ENCODE results near the gene HOXD13. TPM values are rescaled to one million over a fixed set of nuclear protein-coding genes. Genes with fewer than 3 reads are reported as not detected.

The HOXD13 gene
- total and polyA plus RNA-seq, 2 of the 13 experiments (the other 11 are each of a cell fraction or from before 2014, with no cell fraction given) = not detected

DNA sequence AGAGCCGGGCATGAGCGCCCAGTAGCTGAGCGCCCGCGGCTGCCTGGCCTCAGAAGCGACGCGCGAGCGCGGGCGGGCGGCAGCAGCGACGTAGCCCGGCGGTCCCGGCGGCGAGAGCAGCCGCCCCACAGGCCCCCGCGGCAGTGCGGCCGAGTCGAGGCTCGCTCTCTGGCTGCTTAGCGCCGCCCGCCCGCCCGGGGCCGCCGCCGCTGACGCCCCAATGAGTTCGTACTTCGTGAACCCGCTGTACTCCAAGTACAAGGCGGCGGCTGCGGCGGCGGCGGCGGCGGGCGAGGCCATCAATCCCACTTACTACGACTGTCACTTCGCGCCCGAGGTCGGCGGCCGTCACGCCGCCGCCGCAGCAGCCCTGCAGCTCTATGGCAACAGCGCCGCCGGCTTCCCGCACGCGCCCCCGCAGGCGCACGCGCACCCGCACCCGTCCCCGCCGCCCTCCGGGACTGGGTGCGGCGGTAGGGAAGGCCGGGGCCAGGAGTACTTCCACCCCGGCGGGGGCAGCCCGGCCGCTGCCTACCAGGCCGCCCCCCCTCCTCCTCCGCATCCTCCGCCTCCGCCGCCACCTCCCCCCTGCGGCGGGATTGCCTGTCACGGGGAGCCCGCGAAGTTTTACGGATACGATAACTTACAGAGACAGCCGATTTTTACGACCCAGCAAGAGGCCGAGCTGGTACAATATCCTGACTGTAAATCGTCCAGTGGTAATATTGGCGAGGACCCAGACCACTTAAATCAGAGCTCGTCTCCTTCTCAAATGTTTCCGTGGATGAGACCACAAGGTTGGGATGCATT, 37.8 kb downstream of the HOXD13 start:
- no peak overlapping the region for H2AFZ ChIP-seq (ENCODE audit: low read length)
- H3K9ac ChIP-seq (ENCODE audit: insufficient read depth, low read depth, low read length) = no peak overlapping the region
- H3K4me3 ChIP-seq (replicated peaks in 1 of 3; ENCODE audit: insufficient read depth in 1 of 3, low read depth in 2 of 3, low read length in 3 of 3) = no peak overlapping the region
- H3K4me1 ChIP-seq (ENCODE audit: insufficient read depth, low read length) = no peaks in the 10 kb centered on the region
- BruUV-seq (replicated peaks) = no TSS peak
- DNase-seq (ENCODE audit: low spot score) (no peak), FAIRE-seq (no peak), ATAC-seq (no peak)
- H3K4me2 ChIP-seq (ENCODE audit: low read depth, low read length) = no peak overlapping the region
- in situ Hi-C loops (cut with HindIII; ENCODE audit: extremely low pct_ligation_motif_present, low pct_unique_long_range_greater_than_20kb) (no loop called here), intact Hi-C loops (cut with micrococcal nuclease; ENCODE audit: unreplicated experiment) (no loop called here)
- no peaks in the 10 kb centered on the region for H3K9me3 ChIP-seq (ENCODE audit: low read length)
- H3K36me3 ChIP-seq (replicated peaks in 1 of 2; ENCODE audit: control insufficient read depth in 1 of 2, insufficient read depth in 2 of 2, low read length in 2 of 2) = no peaks in the 10 kb centered on the region
- H3K79me2 ChIP-seq (ENCODE audit: insufficient read depth, low read length) = no peaks in the 10 kb centered on the region
- ChIA-PET POLR2A (no interaction called here), CTCF (ENCODE audit: low intra/inter-chr PET ratio, low total read pairs) (no interaction called here)
- no peak overlapping the region for H3K27ac ChIP-seq (ENCODE audit: extremely low read length, insufficient read depth, low read length)
- WGBS (ENCODE audit: low lambda C conversion rate) = 84% methylated on average over 97 of the region's 100 CpGs
- peaks cover 7 to 81% of the 10 kb centered on the region in 2 experiments for H3K27me3 ChIP-seq (ENCODE audit: control insufficient read depth in 1 of 2, insufficient read depth in 2 of 2, low read length in 2 of 2)
- no peaks in the 10 kb centered on the region for H4K20me1 ChIP-seq (ENCODE audit: insufficient read depth, low read length)
- no peak for TF ChIP-seq ZNF124 (CRISPR knock-in tag; IDR thresholded peaks at IDR 0.05)

DNA sequence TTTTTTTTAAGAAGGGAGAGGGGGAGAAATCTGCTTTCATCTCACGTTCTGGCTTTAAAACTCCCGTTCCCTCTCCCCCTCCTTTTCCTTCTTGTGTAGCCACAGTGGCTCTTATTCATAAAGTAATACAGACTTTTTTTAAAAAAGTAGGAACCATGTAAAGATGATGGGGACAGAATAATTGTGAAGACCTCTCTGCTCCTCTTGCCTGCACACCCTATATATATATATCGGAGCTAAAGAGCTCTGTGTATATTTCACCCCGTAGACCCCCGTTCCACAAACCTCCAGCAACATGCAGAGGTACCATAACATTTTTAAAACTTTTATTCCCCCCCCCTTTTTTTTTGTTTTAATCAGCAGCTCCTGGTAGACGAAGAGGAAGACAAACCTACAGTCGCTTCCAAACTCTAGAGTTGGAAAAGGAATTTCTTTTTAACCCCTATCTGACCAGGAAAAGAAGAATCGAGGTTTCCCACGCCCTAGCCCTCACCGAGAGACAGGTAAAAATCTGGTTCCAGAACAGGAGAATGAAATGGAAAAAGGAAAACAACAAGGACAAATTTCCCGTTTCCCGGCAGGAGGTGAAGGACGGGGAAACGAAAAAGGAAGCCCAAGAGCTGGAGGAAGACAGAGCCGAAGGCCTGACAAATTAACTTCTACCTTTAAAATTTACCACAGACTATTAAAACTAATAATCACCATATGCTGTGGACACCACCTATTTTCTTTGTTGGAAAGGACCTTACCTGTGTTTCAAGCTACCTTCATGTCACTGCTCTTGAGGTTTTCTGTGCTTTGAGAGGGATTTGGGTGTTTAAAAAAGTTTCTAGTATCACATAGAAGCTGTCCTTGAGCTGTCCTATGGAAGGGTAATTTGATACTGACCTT, 38.7 kb downstream of the HOXD13 start:
- Histone ChIP-seq H3K9me3 (ENCODE audit: low read length) (no peaks in the 10 kb centered on the region), H3K4me2 (ENCODE audit: low read depth, low read length) (no peak overlapping the region), H3K36me3 (replicated peaks in 1 of 2; ENCODE audit: control insufficient read depth in 1 of 2, insufficient read depth in 2 of 2, low read length in 2 of 2) (no peaks in the 10 kb centered on the region), H3K9ac (ENCODE audit: insufficient read depth, low read depth, low read length) (no peak overlapping the region), H2AFZ (ENCODE audit: low read length) (no peak overlapping the region), H3K79me2 (ENCODE audit: insufficient read depth, low read length) (no peaks in the 10 kb centered on the region), H3K27me3 (ENCODE audit: control insufficient read depth in 1 of 2, insufficient read depth in 2 of 2, low read length in 2 of 2) (peaks cover 10 to 81% of the 10 kb centered on the region in 2 experiments), H3K27ac (ENCODE audit: extremely low read length, insufficient read depth, low read length) (no peak overlapping the region), H3K4me1 (ENCODE audit: insufficient read depth, low read length) (no peaks in the 10 kb centered on the region), H3K4me3 (replicated peaks in 1 of 3; ENCODE audit: insufficient read depth in 1 of 3, low read depth in 2 of 3, low read length in 3 of 3) (no peak overlapping the region), H4K20me1 (ENCODE audit: insufficient read depth, low read length) (no peaks in the 10 kb centered on the region)
- WGBS (ENCODE audit: low lambda C conversion rate) = 12% methylated on average over 15 of the region's 15 CpGs
- intact Hi-C loops (cut with micrococcal nuclease; ENCODE audit: unreplicated experiment) = no loop called here
- DNase-seq (ENCODE audit: low spot score) (no peak), ATAC-seq (no peak), FAIRE-seq (no peak)
- in situ Hi-C loops (cut with HindIII; ENCODE audit: extremely low pct_ligation_motif_present, low pct_unique_long_range_greater_than_20kb) = no loop called here
- no TSS peak for BruUV-seq (replicated peaks)
- CTCF ChIA-PET (ENCODE audit: low intra/inter-chr PET ratio, low total read pairs) = no interaction called here
- POLR2A ChIA-PET = no interaction called here
- TF ChIP-seq ZNF530 (CRISPR knock-in tag; IDR thresholded peaks at IDR 0.05; ENCODE audit: low read depth) (no peak), MTF1 (CRISPR knock-in tag; IDR thresholded peaks at IDR 0.05) (no peak), TAF1 (CRISPR knock-in tag; IDR thresholded peaks at IDR 0.05) (no peak), MYC (CRISPR knock-in tag; IDR thresholded peaks at IDR 0.05; ENCODE audit: borderline replicate concordance) (no peak), ZFP36L1 (CRISPR knock-in tag; IDR thresholded peaks at IDR 0.05) (no peak), KLF6 (CRISPR knock-in tag; IDR thresholded peaks at IDR 0.05) (no peak), POLR2G (IDR thresholded peaks at IDR 0.05; ENCODE audit: low read depth, low read length) (no peak), RCOR2 (CRISPR knock-in tag; IDR thresholded peaks at IDR 0.05) (no peak), RFX1 (IDR thresholded peaks at IDR 0.05) (no peak), ZNF75D (CRISPR knock-in tag; IDR thresholded peaks at IDR 0.05; ENCODE audit: borderline replicate concordance) (no peak)
- TF ChIP-seq, protein P1, sequence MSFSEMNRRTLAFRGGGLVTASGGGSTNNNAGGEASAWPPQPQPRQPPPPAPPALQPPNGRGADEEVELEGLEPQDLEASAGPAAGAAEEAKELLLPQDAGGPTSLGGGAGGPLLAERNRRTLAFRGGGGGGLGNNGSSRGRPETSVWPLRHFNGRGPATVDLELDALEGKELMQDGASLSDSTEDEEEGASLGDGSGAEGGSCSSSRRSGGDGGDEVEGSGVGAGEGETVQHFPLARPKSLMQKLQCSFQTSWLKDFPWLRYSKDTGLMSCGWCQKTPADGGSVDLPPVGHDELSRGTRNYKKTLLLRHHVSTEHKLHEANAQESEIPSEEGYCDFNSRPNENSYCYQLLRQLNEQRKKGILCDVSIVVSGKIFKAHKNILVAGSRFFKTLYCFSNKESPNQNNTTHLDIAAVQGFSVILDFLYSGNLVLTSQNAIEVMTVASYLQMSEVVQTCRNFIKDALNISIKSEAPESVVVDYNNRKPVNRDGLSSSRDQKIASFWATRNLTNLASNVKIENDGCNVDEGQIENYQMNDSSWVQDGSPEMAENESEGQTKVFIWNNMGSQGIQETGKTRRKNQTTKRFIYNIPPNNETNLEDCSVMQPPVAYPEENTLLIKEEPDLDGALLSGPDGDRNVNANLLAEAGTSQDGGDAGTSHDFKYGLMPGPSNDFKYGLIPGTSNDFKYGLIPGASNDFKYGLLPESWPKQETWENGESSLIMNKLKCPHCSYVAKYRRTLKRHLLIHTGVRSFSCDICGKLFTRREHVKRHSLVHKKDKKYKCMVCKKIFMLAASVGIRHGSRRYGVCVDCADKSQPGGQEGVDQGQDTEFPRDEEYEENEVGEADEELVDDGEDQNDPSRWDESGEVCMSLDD (CRISPR knock-in tag; IDR thresholded peaks at IDR 0.05; ENCODE audit: borderline replicate concordance) = no peak
- TF ChIP-seq, protein P2, sequence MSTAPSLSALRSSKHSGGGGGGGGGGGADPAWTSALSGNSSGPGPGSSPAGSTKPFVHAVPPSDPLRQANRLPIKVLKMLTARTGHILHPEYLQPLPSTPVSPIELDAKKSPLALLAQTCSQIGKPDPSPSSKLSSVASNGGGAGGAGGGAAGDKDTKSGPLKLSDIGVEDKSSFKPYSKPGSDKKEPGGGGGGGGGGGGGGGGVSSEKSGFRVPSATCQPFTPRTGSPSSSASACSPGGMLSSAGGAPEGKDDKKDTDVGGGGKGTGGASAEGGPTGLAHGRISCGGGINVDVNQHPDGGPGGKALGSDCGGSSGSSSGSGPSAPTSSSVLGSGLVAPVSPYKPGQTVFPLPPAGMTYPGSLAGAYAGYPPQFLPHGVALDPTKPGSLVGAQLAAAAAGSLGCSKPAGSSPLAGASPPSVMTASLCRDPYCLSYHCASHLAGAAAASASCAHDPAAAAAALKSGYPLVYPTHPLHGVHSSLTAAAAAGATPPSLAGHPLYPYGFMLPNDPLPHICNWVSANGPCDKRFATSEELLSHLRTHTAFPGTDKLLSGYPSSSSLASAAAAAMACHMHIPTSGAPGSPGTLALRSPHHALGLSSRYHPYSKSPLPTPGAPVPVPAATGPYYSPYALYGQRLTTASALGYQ (CRISPR knock-in tag; IDR thresholded peaks at IDR 0.05) = no peak

All from HepG2 (cell line).